A549 treated with Hydrocortisone at 1 μM for 4 hours (cell line): ENCODE measurements around the gene SMAD2. TPM values are rescaled to one million over a fixed set of nuclear protein-coding genes. Genes with fewer than 3 reads are reported as not detected.

Experiments used
- total RNA-seq: library from RNA; stranded (reverse); fragments of 200-300 nt; extraction: Qiagen RNA extraction; gene quantifications from 5 replicates; pipeline ENCODE4 v1.2.3, GENCODE V29; 2022

Gene SMAD2
- 51.4 to 77.6 TPM (median 62.5 TPM) in 5 replicates for total RNA-seq

GRCh38 chr18:47930199-47930930 lies at the start of gene SMAD2:
Gene SMAD2, minus strand, starts transcription at chr18:47930659. Its CDS starts 33,903 bp downstream, at chr18:47896756.

